HG03045 (cell line): ENCODE data around the gene WDFY1.

Experiments
- ATAC-seq: cut with Tn5 transposase; IDR thresholded peaks from one replicate; pipeline ENCODE4 v1.9.1; 2021; ENCODE audit warnings: mild to moderate bottlenecking, moderate library complexity; ENCODE audit not compliant: unreplicated experiment

WDFY1 gene

GRCh38 chr2:223930103-223930976, 14.8 kb downstream of the WDFY1 start:
- no peak for ATAC-seq

DNA sequence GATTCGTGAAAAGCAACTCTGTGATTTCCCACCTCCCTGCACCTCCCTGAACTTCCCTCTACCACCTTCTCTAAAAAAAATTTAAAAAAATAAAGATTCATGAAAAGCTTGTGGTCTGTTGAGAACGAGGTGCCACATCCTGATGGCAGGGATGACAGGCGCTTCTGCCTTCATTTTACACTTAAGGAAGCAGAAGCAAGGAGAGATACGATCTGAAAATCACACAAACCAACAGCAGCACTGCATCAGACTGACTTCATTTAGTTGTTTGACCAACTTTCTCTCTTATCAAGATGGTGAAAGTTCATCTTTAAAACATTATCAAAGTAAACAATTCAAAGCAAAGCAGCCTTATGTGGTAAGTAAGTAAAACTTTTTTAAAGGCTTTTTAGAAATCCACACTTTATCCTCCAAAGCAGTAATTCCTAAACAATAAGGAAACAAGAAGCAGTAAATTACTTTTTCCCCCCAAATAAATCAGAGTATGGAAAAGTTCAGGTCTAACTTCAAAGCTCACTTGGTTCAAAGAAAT, 15.5 kb downstream of the WDFY1 start:
- no peak for ATAC-seq

DNA sequence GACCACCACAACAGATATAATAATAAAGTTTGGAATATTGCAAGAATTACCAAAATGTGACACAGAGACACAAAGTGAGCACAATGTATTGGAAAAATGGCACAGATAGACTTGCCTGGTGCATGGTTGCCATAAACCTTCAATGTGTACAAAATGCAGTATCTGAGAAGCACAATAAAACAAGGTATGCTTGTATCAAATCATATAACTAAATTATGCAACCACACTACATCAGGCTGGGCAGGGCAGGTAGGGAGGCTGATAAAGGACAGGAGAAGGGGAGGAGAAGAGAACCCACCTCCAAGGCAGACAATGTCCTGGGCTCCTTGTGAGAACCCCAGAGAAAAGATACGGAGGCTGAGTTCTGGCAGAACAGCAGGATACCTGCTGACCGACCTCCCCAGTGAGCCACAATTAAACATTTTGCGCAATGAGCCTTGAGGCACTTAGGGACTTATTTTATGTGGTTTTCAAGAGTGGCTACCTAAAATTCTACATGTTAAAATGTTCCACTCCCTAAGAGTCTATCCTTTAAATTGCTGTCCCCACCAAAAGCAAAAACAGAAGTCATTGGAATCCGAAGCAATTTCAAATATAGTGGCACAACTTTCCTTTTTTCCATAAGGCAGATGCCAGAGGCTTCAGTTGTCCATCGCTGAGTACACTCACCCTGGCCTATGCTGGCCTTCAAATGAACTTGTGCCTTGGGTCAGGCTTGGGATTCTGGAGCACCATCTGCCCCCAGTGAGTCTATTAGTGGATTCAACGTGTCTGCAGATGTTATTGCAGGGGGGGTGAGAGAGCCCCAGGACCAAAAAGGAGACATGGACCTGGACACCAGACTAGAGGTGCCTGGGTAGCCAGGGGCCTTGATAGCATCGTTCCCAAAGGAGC, 16.8 kb downstream of the WDFY1 start:
- ATAC-seq: no peak

DNA sequence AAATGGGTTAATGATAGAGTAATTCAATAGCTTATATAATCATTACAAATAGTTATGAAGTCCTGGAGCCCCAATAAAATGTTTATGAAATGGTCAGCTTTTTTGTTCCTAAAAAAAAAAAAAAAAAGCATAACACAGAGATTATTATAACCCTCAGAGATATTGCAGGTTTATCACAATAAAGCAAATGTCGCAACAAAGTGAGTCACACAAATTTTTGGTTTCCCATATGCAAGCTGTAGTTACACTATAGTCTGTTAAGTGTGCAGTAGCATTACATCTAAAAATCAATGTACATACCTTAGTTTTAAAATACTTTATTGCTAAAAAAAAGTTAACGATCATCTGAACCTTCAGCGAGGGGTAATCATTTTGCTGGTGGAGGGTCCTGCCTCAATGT, 20.0 kb downstream of the WDFY1 start:
- ATAC-seq: no peak

DNA sequence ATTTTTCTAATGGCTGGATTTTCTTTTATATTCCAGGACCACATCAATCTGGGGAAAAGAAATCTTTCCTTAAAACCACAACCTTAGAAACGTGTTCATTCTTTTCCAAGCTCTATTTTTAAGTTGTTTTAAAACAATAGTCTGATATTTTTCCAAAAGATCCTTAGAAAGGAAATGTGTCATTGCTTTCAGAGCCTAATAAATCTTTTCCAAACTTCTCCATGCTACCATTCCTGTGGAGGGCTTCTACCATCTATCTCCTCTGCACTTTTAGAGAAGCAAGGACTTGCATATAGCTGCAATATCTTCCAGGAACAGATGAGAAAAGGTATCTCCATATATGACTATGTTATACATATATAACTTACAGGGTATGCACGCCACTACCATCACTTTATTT, 21.2 kb downstream of the WDFY1 start:
- ATAC-seq: no peak

- ATAC-seq: no peak
Observed at GRCh38 chr2:223922308-223922707, 22.8 kb downstream of the WDFY1 start.

GRCh38 chr2:223921204-223921603, 23.9 kb downstream of the WDFY1 start:
- no peak for ATAC-seq

- ATAC-seq: no peak
Observed at GRCh38 chr2:223920109-223920508, 25.0 kb downstream of the WDFY1 start.

DNA sequence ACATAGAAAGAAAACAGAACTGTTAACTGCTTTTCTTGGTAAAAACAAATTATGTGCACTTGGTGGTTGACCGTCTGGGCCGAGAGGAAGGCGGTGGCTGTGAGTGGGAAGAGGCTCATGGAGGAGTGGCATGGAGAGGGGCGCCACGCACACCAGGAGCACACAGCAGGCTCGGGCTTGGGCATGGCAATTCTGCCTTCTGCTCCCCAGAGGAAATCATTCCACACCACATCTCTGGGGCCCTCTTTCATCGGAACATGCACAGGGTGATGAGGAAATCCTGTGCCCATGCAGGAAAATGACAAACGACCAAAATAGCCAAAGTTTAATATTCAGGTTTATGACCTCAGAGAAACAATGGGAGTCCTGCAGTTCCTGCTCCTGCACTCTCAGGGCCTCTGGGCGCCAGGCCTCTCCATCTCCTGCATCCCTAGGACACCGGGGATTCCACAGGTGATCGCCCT, 26.4 kb downstream of the WDFY1 start:
- no peak for ATAC-seq

DNA sequence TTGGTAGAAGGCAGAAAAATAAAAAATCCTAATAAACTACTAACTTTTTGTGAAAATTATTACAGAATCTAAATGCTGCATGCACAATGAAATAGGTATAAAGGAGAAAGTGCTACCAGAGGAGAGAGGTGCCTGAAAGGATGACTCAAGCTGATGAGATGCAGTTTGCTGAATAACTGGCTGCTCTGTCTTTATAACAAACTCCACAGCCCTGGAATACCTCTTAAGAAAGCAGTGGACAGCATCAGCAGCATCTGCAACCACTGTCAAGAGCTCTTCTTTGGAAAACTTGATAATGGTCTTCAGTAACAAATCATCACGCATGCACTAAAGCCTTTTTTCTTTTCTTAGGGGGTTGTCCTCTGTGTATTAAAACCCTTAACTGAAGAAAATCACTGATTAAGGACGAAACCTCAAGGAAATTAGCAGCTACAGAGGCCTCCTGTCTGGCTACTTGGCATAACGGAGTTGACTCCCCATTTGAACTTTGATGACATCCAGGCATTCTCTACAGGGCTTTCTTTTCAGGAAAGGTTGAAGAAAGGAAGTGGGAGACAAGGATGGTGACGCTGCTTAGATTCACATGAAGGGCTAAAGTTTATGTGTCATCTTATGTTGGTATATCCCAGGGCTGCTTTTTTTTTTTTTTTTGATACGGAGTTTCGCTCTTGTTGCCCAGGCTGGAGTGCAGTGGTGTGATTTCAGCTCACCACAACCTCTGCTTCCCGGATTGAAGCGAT, 28.8 kb downstream of the WDFY1 start:
- no peak for ATAC-seq

GRCh38 chr2:223915071-223915470, 30.1 kb downstream of the WDFY1 start:
- ATAC-seq: no peak

GRCh38 chr2:223914324-223914723, 30.8 kb downstream of the WDFY1 start:
- no peak for ATAC-seq

DNA sequence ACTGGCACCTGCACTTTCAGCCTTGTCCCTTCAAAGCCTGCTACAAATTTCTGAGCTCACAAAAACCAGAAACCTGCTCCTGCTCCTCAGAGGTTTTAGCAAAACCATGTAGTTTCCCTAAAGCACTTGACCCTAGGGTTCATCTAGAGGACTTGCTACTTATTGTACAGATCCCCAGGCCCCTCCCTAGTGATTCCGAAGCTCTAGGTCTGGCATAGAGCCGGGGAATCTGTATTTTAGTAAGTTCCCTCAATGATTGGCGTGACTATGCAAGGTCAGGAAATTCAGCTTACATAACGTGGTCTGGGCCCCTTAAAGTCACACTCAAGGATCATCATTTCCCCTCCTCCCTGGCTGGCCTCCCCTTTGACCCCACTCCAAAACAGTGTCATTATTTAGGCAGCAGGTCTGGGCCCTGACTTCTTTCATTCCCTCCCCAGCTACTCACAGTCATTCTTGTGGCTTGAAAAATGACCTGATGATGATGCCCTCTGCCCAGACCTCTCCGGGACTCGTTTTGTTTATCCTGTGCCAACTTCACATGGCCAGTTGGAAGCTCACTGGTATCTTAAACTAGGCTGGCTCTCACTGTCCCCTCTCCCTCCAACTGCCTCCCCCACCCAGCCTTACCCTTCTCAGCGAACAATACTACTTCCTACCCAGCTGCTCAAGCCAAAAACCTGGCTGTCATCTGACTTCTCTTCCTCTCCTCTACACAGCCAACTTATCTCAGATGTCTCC, 36.0 kb downstream of the WDFY1 start:
- ATAC-seq: no peak

DNA sequence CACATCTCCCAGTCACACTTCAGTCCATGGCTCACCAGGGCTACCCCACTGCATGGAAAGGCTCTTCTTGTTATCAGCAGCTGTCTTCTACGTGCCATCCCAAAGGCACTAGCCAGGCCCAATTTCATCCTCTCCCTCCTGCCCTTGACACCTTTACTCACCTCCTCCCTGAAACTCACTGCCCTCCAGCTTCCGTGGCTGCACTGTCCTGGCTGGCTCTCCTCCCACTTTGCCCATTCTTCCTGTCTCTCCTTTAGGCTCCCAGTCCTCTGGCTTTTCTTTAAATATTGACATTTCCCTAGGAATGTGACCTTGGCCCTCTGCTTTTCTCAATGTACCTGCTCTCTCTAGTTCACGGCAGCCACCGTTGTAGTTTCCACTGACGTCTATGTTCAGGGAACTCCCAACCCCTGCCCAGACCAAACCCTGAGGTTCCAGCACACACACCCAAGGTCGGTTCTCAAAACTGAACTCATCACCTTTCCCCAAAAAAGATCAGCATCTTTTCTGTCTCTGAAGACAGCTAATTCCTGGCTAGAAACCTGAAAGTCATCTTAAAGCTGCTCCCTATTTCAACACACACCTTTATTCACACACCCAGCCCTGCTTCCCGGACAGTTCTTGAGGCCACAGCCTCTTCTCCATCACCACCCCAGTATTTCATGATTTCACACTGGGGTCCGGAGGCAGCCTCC, 36.7 kb downstream of the WDFY1 start:
- no peak for ATAC-seq

- no peak for ATAC-seq
Observed at GRCh38 chr2:223905996-223906395, 39.1 kb downstream of the WDFY1 start.

GRCh38 chr2:223901854-223902253, 43.3 kb downstream of the WDFY1 start:
- ATAC-seq: no peak

DNA sequence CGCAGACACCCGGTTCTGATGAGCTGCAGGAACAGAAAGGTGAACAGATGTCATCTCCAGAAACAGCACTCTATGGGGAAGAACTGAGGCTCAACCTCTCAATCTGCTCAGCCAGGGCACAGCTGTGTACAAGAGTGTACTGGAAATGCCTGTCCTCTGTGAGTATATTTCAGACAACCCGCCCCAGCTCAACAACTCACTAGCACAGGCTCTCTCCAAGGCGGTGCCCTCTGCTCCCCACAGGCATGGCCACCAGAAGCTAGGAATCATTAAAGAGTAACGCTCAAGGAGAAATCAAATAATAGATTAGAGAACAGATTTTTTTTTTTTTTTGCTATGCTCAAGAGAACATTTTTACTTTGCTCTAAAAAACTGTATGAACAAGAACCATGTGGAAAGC, 43.8 kb downstream of the WDFY1 start:
- ATAC-seq: no peak

DNA sequence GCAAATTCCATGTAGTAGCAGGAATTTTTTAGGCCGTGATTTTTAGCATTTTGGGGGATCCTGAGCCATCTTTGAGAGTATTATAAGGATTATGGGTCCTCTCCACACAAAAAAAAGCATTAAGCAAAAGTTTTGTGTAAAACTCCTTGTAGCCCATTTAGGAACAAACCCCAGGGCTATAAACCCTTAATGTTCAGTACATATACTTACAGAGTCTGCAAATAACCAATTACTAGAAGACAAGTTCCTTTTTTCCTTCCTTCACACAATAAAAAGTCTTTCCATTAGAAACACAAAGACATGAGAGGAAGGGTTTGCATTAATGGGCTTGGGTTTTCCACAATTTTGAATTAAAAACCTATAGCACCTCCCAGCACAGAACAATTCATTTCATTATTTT, 44.6 kb downstream of the WDFY1 start:
- ATAC-seq: no peak

DNA sequence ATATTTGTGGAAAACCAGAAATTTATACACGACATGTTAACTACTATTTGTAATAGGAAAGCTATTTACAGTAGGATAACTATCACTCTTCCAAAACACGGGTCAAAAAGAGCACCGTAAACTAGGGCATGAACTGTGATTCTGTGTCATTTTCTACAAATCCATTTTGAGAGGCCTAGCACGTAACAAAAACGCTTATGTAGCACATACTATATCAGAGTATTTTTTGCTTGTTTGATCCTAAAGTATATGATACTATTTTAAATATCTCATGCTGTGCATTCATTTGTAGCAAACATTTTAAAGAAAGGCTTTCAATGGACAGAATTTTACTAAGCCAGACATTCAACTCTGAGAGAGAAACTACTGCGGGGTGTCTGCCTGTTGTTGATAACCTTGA, 45.1 kb downstream of the WDFY1 start:
- no peak for ATAC-seq
